PC-9 (cell line): ENCODE measurements around the gene HSF4. TPM values are rescaled to one million over a fixed set of nuclear protein-coding genes. Genes with fewer than 3 reads are reported as not detected.

Experiments used
- BruUV-seq: library from RNA; stranded (reverse); fragments of 400-500 nt; replicated peaks from 2 replicates; lab custom pipeline; 2021; lab: Mats Ljungman, UMichigan
- CTCF ChIA-PET: fragments of 300-600 bp; sonication (Branson Sonifier 250); formaldehyde crosslinking; loops from one replicate; lab custom pipeline; 2022; ENCODE audit warnings: antibody characterized with exemption; lab: Charles Lee
- POLR2A ChIA-PET: fragments of 300-600 bp; sonication (Branson Sonifier 250); formaldehyde crosslinking; loops from one replicate; lab custom pipeline; 2022; ENCODE audit warnings: antibody characterized with exemption; ENCODE audit not compliant: unreplicated experiment; lab: Charles Lee
- DNase-seq, 2 experiments: peaks; one replicate each; pipeline versions ENCODE4 v3.0.0 to v3.0.0-alpha.2; 2015 to 2022; ENCODE audit warnings: mixed read lengths in 1 of 2
- H2AFZ ChIP-seq: fragments of 200-600 bp; sonication (generic); 2 replicates; pipeline ENCODE4 v1.8.1; 2017; ENCODE audit warnings: antibody characterized with exemption
- H3F3A ChIP-seq: fragments of 200-600 bp; sonication (generic); 2 replicates; pipeline ENCODE4 v1.8.1; 2017; ENCODE audit warnings: antibody characterized with exemption, mild to moderate bottlenecking, low read depth; ENCODE audit not compliant: insufficient read depth
- H3K27ac ChIP-seq: fragments of 200-600 bp; sonication (generic); 2 replicates; pipeline ENCODE4 v1.6.1; 2016; ENCODE audit warnings: mixed run types
- H3K27me3 ChIP-seq: fragments of 200-600 bp; sonication (generic); 2 replicates; pipeline ENCODE4 v1.6.1; 2016; ENCODE audit warnings: low read depth, mixed run types; ENCODE audit not compliant: insufficient read depth
- H3K36me3 ChIP-seq: fragments of 200-600 bp; sonication (generic); 2 replicates; pipeline ENCODE4 v1.6.1; 2016; ENCODE audit warnings: low read depth, mixed run types
- H3K4me1 ChIP-seq: fragments of 200-600 bp; sonication (generic); replicated peaks from 2 replicates; pipeline ENCODE4 v1.6.1; 2016; ENCODE audit warnings: mixed run types; ENCODE audit not compliant: insufficient read depth
- H3K4me2 ChIP-seq: fragments of 200-600 bp; sonication (generic); 2 replicates; pipeline ENCODE4 v1.6.1; 2017; ENCODE audit warnings: mixed run types
- H3K4me3 ChIP-seq: fragments of 200-600 bp; sonication (generic); 2 replicates; pipeline ENCODE4 v1.6.1; 2016; ENCODE audit warnings: mixed run types
- H3K79me2 ChIP-seq: fragments of 200-600 bp; sonication (generic); 2 replicates; pipeline ENCODE4 v1.6.1; 2017; ENCODE audit warnings: low read depth, mixed run types
- H3K9me2 ChIP-seq: fragments of 200-600 bp; sonication (generic); 2 replicates; pipeline ENCODE4 v1.8.1; 2017; ENCODE audit warnings: mild to moderate bottlenecking; ENCODE audit not compliant: insufficient read depth
- H3K9me3 ChIP-seq: fragments of 200-600 bp; sonication (generic); 2 replicates; pipeline ENCODE4 v1.8.1; 2016; ENCODE audit warnings: low read depth; ENCODE audit not compliant: insufficient read depth
- H4K20me1 ChIP-seq: fragments of 200-600 bp; sonication (generic); 2 replicates; pipeline ENCODE4 v1.8.1; 2017; ENCODE audit not compliant: insufficient read depth
- CTCF ChIP-seq: fragments of 200-600 bp; sonication (generic); conservative IDR thresholded peaks from 2 replicates; pipeline ENCODE4 v1.6.1; 2017; ENCODE audit warnings: mixed run types, antibody characterized with exemption, mild to moderate bottlenecking, moderate library complexity
- EZH2 ChIP-seq: fragments of 200-600 bp; sonication (generic); IDR thresholded peaks from 2 replicates; pipeline ENCODE4 v1.8.0; 2017; ENCODE audit warnings: antibody characterized with exemption, low read depth
- intact Hi-C: fragments of 100-400 bp; cut with micrococcal nuclease; formaldehyde crosslinking; loops from one replicate; pipeline ENCODE4 v1.10.0; 2022; ENCODE audit not compliant: unreplicated experiment
- total RNA-seq: library from RNA; stranded (reverse); gene quantifications from 2 replicates; pipeline ENCODE4 v1.2.3, GENCODE V29; 2021

Gene HSF4
- total RNA-seq, 1 experiment from 2014 or later, result 100 TPM

- ChIA-PET CTCF (interaction anchor here (0.6 kb wide), 1 partner anchor 47 kb away, joined by 3 read pairs; no protein-coding TSS in a partner anchor), POLR2A (interaction anchor here (0.6 to 0.8 kb wide), 3 partner anchors 46 to 241 kb away, joined by 4 to 19 read pairs (median 11); partner anchors contain the start of gene TPPP3)
- H3K27ac ChIP-seq, result no peak overlapping the region
- intact Hi-C loops, result no loop called here
- TF ChIP-seq EZH2 (no peak), CTCF (no peak)
- H2AFZ ChIP-seq, result no peak overlapping the region
- H3F3A ChIP-seq, result peaks cover 46% of the 10 kb centered on the region
- peaks cover 11% of the 10 kb centered on the region; the same call in 1 of the 2 replicates for H4K20me1 ChIP-seq
- H3K4me3 ChIP-seq, result peak overlapping the region; percentile 89
- H3K4me2 ChIP-seq, result peak overlapping the region; percentile 95
- no peaks in the 10 kb centered on the region for H3K27me3 ChIP-seq
- no TSS peak for BruUV-seq
- no peaks in the 10 kb centered on the region for H3K9me2 ChIP-seq
- no peaks in the 10 kb centered on the region for H3K9me3 ChIP-seq
- H3K4me1 ChIP-seq, result peaks cover 39% of the 10 kb centered on the region
- no peak for DNase-seq
- H3K36me3 ChIP-seq, result peaks cover 15% of the 10 kb centered on the region; the same call in 1 of the 2 replicates
- H3K79me2 ChIP-seq, result peaks cover 17% of the 10 kb centered on the region
These were observed 35.9 kb downstream of the HSF4 start for GRCh38 chr16:67200491-67200890.

- Histone ChIP-seq H3K4me1 (peaks cover 44% of the 10 kb centered on the region), H2AFZ (no peak overlapping the region), H4K20me1 (peaks cover 11% of the 10 kb centered on the region; the same call in 1 of the 2 replicates), H3K27me3 (no peaks in the 10 kb centered on the region), H3K27ac (no peak overlapping the region), H3F3A (peaks cover 46% of the 10 kb centered on the region), H3K9me3 (no peaks in the 10 kb centered on the region), H3K4me3 (no peak overlapping the region), H3K9me2 (no peaks in the 10 kb centered on the region), H3K36me3 (0 out of 2 replicates have a peak, but pooled peaks cover 4% of the 10 kb centered on the region), H3K79me2 (peaks cover 16% of the 10 kb centered on the region), H3K4me2 (no peak overlapping the region)
- ChIA-PET POLR2A (interaction anchor here (0.6 to 0.7 kb wide), 2 partner anchors 64 to 191 kb away, joined by 4 to 5 read pairs; partner anchors contain the start of gene TPPP3), CTCF (interaction anchor here (0.7 kb wide), 3 partner anchors 9 to 45 kb away, joined by 3 to 8 read pairs (median 6); no protein-coding TSS in a partner anchor)
- TF ChIP-seq EZH2 (no peak), CTCF (no peak)
- BruUV-seq, result no TSS peak
- DNase-seq, result no peak
- intact Hi-C loops, result no loop called here
These were observed 37.1 kb downstream of the HSF4 start for GRCh38 chr16:67201411-67202345.

GRCh38 chr16:67202426-67202825, 37.9 kb downstream of the HSF4 start:
- DNase-seq, result no peak
- no peak overlapping the region for H3K27ac ChIP-seq
- CTCF ChIA-PET, result interaction anchor here (0.7 kb wide), 1 partner anchor 44 kb away, joined by 6 read pairs; no protein-coding TSS in a partner anchor
- no peak overlapping the region for H2AFZ ChIP-seq
- TF ChIP-seq CTCF (no peak), EZH2 (no peak)
- 0 out of 2 replicates have a peak, but pooled peaks cover 3% of the 10 kb centered on the region for H3K36me3 ChIP-seq
- H3K79me2 ChIP-seq, result peaks cover 16% of the 10 kb centered on the region
- no TSS peak for BruUV-seq
- H4K20me1 ChIP-seq, result peaks cover 11% of the 10 kb centered on the region; the same call in 1 of the 2 replicates
- H3K9me2 ChIP-seq, result no peaks in the 10 kb centered on the region
- POLR2A ChIA-PET, result interaction anchor here (0.5 to 0.6 kb wide), 2 partner anchors 39 to 63 kb away, joined by 4 to 5 read pairs; no protein-coding TSS in a partner anchor
- H3K4me1 ChIP-seq, result peaks cover 44% of the 10 kb centered on the region
- peaks cover 46% of the 10 kb centered on the region for H3F3A ChIP-seq
- intact Hi-C loops, result no loop called here
- H3K4me3 ChIP-seq, result no peak overlapping the region
- H3K9me3 ChIP-seq, result no peaks in the 10 kb centered on the region
- H3K27me3 ChIP-seq, result no peaks in the 10 kb centered on the region
- H3K4me2 ChIP-seq, result no peak overlapping the region
